CD8-positive, alpha-beta memory T cell (primary cell): ENCODE data around the gene SPTBN2. TPM values are rescaled to one million over a fixed set of nuclear protein-coding genes. Genes with fewer than 3 reads are reported as not detected.
A peak's percentile ranks its signal among the peaks of the same experiment; 100 is the strongest.

Experiments used
- CTCF ChIA-PET: fragments of 350-600 bp; sonication (Branson Sonifier 250); formaldehyde crosslinking; loops from one replicate; lab custom pipeline; 2021; ENCODE audit warnings: antibody characterized with exemption; lab: Charles Lee
- POLR2A ChIA-PET: fragments of 350-600 bp; sonication (Branson Sonifier 250); formaldehyde crosslinking; loops from one replicate; lab custom pipeline; 2021; ENCODE audit warnings: antibody characterized with exemption; lab: Charles Lee
- DNase-seq, 5 donors: peaks; one replicate each; pipeline versions ENCODE4 v3.0.0 to v3.0.0-alpha.2; 2020 to 2022; ENCODE audit warnings: mixed read lengths in 1 of 5
- H3K27ac ChIP-seq: one replicate; pipeline ENCODE4 v1.7.0; 2013; ENCODE audit warnings: low read depth, mild to moderate bottlenecking, low read length, moderate library complexity
- H3K27me3 ChIP-seq: 2 replicates; pipeline ENCODE4 v1.7.0; 2013; ENCODE audit warnings: low read length, mild to moderate bottlenecking; ENCODE audit not compliant: insufficient read depth, poor library complexity, severe bottlenecking
- H3K36me3 ChIP-seq: 2 replicates; pipeline ENCODE4 v1.7.0; 2013; ENCODE audit warnings: mild to moderate bottlenecking, low read length, moderate library complexity; ENCODE audit not compliant: insufficient read depth
- H3K4me1 ChIP-seq: 2 replicates; pipeline ENCODE4 v1.7.0; 2013; ENCODE audit warnings: mild to moderate bottlenecking, low read length, moderate library complexity; ENCODE audit not compliant: insufficient read depth
- H3K4me3 ChIP-seq: 2 replicates; pipeline ENCODE4 v1.7.0; 2013; ENCODE audit warnings: mild to moderate bottlenecking, low read length
- H3K9me3 ChIP-seq: 2 replicates; pipeline ENCODE4 v1.7.0; 2013; ENCODE audit warnings: mild to moderate bottlenecking, low read length
- H3K27ac Mint-ChIP-seq, 8 donors: one replicate each; pipeline ENCODE4 v1.8.0; 2020 to 2021; ENCODE audit warnings: mixed read lengths in 8 of 8, mild to moderate bottlenecking in 6 of 8, inconsistent platforms in 3 of 8, moderate library complexity in 3 of 8
- H3K27me3 Mint-ChIP-seq, 2 donors: one replicate each; pipeline ENCODE4 v1.8.0; 2020 to 2021; ENCODE audit warnings: mixed read lengths in 2 of 2, mild to moderate bottlenecking in 1 of 2, moderate library complexity in 1 of 2
- H3K36me3 Mint-ChIP-seq, 3 donors: one replicate each; pipeline ENCODE4 v1.8.0; 2020 to 2021; ENCODE audit warnings: mixed read lengths in 3 of 3, inconsistent platforms in 1 of 3, mild to moderate bottlenecking in 1 of 3
- H3K4me1 Mint-ChIP-seq, 3 donors: one replicate each; pipeline ENCODE4 v1.8.0; 2020 to 2021; ENCODE audit warnings: mixed read lengths in 3 of 3, inconsistent platforms in 1 of 3, mild to moderate bottlenecking in 1 of 3
- H3K4me3 Mint-ChIP-seq, 7 donors: one replicate each; pipeline ENCODE4 v1.8.0; 2020 to 2021; ENCODE audit warnings: mixed read lengths in 7 of 7, mild to moderate bottlenecking in 6 of 7, moderate library complexity in 4 of 7, inconsistent platforms in 2 of 7
- H3K9me3 Mint-ChIP-seq, 5 donors: one replicate each; pipeline ENCODE4 v1.8.0; 2020 to 2022; ENCODE audit warnings: mixed read lengths in 5 of 5, mild to moderate bottlenecking in 3 of 5, moderate library complexity in 2 of 5, inconsistent platforms in 1 of 5
- polyA plus RNA-seq: library from polyadenylated mRNA; unstranded; fragments of 300-500 nt; fragmentation: Illumina TruSeq; gene quantifications from one replicate; pipeline ENCODE4 v1.2.3, GENCODE V29; 2021
- total RNA-seq, 2 experiments: library from RNA; stranded (reverse); gene quantifications; one replicate each; pipeline ENCODE4 v1.2.3, GENCODE V29; 2021

The SPTBN2 gene
- total and polyA plus RNA-seq, 3 experiments from 2014 or later: 0.81 to 0.84 TPM; not detected in 1

DNA sequence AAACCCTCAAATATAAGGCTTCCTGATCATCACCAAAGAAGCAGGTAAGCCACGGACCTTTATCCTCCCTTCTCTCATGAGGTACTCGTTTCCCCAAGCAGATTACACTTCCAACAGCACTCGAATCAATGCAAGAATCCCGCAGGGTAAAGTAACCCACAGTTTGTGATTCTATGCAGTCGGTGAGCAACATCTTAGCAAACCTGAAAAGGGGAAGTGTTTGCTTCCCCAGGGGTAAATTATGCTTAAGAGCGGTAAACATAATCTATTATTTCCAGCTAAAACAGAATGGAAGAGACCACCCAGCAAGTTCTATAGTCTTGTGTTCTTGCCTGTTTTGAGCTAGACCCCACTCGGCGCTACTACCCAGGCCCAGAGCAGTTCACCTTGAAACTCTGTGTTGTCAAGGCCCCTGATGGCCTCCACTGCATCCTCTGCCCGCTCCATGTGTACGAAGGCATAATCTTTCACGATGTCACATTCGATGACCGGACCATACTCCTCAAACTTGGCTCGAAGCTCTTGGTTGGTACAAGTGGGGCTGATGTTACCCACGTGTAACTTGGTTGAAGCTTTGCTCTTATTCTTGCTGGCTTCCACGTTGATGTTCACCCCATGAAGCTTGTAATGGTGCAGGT, 52.6 kb downstream of the SPTBN2 start:
- Mint-ChIP-seq H3K4me1 (peaks cover 37 to 51% (median 43%) of the 10 kb centered on the region in 3 donors), H3K9me3 (no peaks in the 10 kb centered on the region), H3K27me3 (no peaks in the 10 kb centered on the region), H3K27ac (peak overlapping the region; percentile 31 to 100 (median 99)), H3K36me3 (peaks cover 0 to 18% (median 3%) of the 10 kb centered on the region in 3 donors), H3K4me3 (peak overlapping the region; percentile 90 to 99 (median 95))
- Histone ChIP-seq H3K4me1 (peaks cover 43% of the 10 kb centered on the region), H3K4me3 (peak overlapping the region; percentile 99), H3K9me3 (no peaks in the 10 kb centered on the region), H3K36me3 (no peaks in the 10 kb centered on the region), H3K27me3 (no peaks in the 10 kb centered on the region), H3K27ac (no peak overlapping the region)
- peak in 1 of 5 donors; percentile 26 for DNase-seq
- CTCF ChIA-PET: interaction anchor here (0.6 to 6.5 kb wide), 13 partner anchors 8 to 273 kb away, joined by 3 to 135 read pairs (median 11); partner anchors contain the start of genes CCDC87, CCS, MRPL11 and PELI3
- POLR2A ChIA-PET: interaction anchor here (0.6 to 2.6 kb wide), 8 partner anchors 8 to 916 kb away, joined by 3 to 41 read pairs (median 6); partner anchors contain the start of genes RBM14 and RBM4

DNA sequence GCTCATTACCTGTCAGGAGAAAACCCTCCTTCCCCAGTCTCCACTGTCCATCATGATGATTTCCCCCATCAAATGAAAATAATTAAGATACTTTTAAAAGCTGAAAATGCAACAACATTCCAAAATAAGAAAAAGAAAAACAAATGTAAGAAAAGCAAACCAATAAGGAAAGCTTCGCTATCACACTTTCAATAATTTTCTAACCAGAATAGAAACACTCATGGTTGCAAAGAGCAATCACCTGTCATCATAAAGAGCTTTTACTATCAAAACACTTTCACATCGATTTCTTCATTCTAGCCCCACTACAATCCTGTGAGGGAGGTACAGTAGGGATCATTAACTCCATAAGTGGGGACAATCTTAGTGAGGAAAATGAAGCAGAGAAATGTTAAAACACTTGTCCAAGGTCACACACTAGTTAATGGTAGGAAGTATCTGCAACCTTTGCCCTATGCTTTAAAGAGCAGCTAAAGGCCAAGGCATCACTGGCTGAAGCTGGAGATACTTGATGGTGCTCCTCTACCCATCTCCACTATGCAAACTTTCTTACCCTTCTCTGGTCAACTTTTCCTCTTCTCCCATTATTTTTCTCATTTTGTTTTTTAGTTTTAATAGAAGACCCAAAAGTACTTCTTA, 53.9 kb downstream of the SPTBN2 start:
- Mint-ChIP-seq H3K36me3 (peaks cover 0 to 25% (median 3%) of the 10 kb centered on the region in 3 donors), H3K27me3 (no peaks in the 10 kb centered on the region), H3K4me3 (peak overlapping the region in 5 of 7 donors; percentile 3 to 25 (median 16)), H3K9me3 (no peaks in the 10 kb centered on the region), H3K4me1 (peaks cover 44 to 61% (median 48%) of the 10 kb centered on the region in 3 donors), H3K27ac (peak overlapping the region; percentile 3 to 98 (median 53))
- Histone ChIP-seq H3K27ac (no peak overlapping the region), H3K4me1 (peaks cover 43% of the 10 kb centered on the region), H3K36me3 (no peaks in the 10 kb centered on the region), H3K27me3 (no peaks in the 10 kb centered on the region), H3K9me3 (no peaks in the 10 kb centered on the region), H3K4me3 (no peak overlapping the region)
- no peak for DNase-seq
- CTCF ChIA-PET: interaction anchor here (0.5 to 1.0 kb wide), 2 partner anchors 97 to 352 kb away, joined by 3 read pairs; no protein-coding TSS in a partner anchor
- POLR2A ChIA-PET: interaction anchor here (1.4 kb wide), 1 partner anchor 37 kb away, joined by 5 read pairs; the partner anchor contains the start of gene RBM4

DNA sequence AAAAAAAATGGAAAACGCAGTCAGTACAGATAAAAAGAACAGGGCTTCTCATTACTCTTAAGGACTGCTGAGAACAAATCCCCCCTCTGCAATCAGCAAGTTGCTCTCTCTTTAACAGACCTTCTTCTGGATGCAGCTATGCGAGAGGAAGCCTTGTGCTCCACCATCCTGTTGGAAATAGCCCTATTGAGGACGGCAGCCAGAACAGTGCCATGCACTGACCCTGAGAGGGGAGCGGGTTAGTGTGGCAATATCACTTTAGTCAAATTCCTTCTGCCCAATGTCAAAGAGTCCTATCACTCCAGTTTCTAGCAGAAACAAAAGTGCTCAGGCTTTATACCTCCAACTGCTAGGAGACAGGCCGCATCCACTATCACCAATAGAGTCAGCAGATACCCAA, 58.2 kb downstream of the SPTBN2 start:
- ChIA-PET POLR2A (no interaction called here), CTCF (no interaction called here)
- H3K27me3 Mint-ChIP-seq: no peaks in the 10 kb centered on the region
- Histone ChIP-seq H3K4me3 (no peak overlapping the region), H3K27ac (no peak overlapping the region), H3K4me1 (peaks cover 18% of the 10 kb centered on the region), H3K9me3 (no peaks in the 10 kb centered on the region), H3K36me3 (peaks cover 21% of the 10 kb centered on the region), H3K27me3 (no peaks in the 10 kb centered on the region)
- no peak overlapping the region for H3K4me3 Mint-ChIP-seq
- peaks cover 0 to 48% (median 3%) of the 10 kb centered on the region in 3 donors for H3K36me3 Mint-ChIP-seq
- peak overlapping the region in 6 of 8 donors; percentile 11 to 92 (median 52) for H3K27ac Mint-ChIP-seq
- no peaks in the 10 kb centered on the region for H3K9me3 Mint-ChIP-seq
- peaks cover 39 to 69% (median 46%) of the 10 kb centered on the region in 3 donors for H3K4me1 Mint-ChIP-seq
- DNase-seq: no peak

DNA sequence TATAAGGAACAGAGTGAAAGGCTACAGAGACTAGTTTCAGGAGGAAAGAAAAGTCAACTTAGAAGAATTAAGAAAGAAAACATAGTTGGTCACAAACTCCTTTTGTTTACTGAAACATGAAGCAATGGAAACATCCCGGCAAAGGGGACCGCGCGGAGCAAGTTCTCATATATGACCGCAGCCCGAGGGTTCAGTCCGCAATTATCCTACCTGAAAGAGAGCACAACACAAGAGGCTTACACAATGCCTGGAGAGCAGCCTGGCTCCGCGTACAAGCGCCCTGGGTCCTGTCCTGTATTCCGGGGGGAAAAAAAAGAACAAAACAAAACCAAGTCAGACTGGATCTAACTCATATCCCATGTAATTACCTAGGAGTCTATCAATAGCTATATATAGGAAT, 63.6 kb downstream of the SPTBN2 start:
- no peaks in the 10 kb centered on the region for H3K9me3 Mint-ChIP-seq

DNA sequence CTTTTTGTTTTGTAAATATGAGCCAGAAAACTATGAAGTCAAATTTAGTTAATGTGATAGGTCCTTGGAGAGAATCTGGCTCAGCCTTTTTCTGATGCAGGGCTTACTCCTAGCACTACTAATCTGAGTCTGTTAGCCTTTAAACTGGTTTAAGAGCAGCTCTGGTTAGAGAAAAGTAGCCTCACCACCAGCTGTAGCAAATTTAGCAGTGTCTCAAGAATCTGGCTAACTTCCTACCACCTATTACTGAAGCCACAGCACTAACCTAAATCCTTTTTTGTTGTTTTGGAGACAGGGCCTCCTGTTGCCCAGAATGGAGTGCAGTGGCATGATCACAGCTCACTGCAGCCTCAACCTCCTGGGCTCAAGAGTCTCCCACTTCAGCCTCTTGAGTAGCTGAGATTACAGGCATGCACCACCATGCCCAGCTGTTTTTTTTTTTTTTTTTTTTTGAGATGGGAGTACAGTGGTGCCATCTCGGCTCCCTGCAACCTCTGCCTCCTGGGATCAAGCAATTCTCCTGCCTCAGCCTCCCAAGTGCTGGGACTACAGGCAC, 65.2 kb downstream of the SPTBN2 start:
- Histone ChIP-seq H3K27ac (no peak overlapping the region), H3K4me3 (no peak overlapping the region), H3K9me3 (no peaks in the 10 kb centered on the region), H3K36me3 (peaks cover 45% of the 10 kb centered on the region), H3K4me1 (no peaks in the 10 kb centered on the region), H3K27me3 (no peaks in the 10 kb centered on the region)
- CTCF ChIA-PET: interaction anchor here (1.4 to 1.8 kb wide), 3 partner anchors 14 to 44 kb away, joined by 3 to 7 read pairs (median 4); partner anchors contain the start of gene RBM4B
- DNase-seq: no peak
- peak overlapping the region in 2 of 8 donors; percentile 17 to 64 for H3K27ac Mint-ChIP-seq
- no peak overlapping the region for H3K4me3 Mint-ChIP-seq
- peaks cover 0 to 2% of the 10 kb centered on the region in 2 donors for H3K27me3 Mint-ChIP-seq
- no peaks in the 10 kb centered on the region for H3K9me3 Mint-ChIP-seq
- POLR2A ChIA-PET: interaction anchor here (0.6 kb wide), 1 partner anchor 8 kb away, joined by 4 read pairs; no protein-coding TSS in a partner anchor
- H3K4me1 Mint-ChIP-seq: peaks cover 20 to 59% (median 42%) of the 10 kb centered on the region in 3 donors
- peaks cover 0 to 75% (median 7%) of the 10 kb centered on the region in 3 donors for H3K36me3 Mint-ChIP-seq

More for the DNA sequence above, 63.6 kb downstream of the SPTBN2 start:
- H3K36me3 Mint-ChIP-seq: peaks cover 0 to 77% (median 11%) of the 10 kb centered on the region in 3 donors
- Histone ChIP-seq H3K4me3 (no peak overlapping the region), H3K4me1 (no peaks in the 10 kb centered on the region), H3K36me3 (peaks cover 36% of the 10 kb centered on the region), H3K27me3 (no peaks in the 10 kb centered on the region), H3K27ac (no peak overlapping the region), H3K9me3 (no peaks in the 10 kb centered on the region)
- CTCF ChIA-PET: interaction anchor here (0.7 to 1.8 kb wide), 4 partner anchors 12 to 27 kb away, joined by 3 to 7 read pairs (median 3); partner anchors contain the start of genes RBM4 and RBM4B
- no peaks in the 10 kb centered on the region for H3K27me3 Mint-ChIP-seq
- POLR2A ChIA-PET: no interaction called here
- H3K4me3 Mint-ChIP-seq: no peak overlapping the region
- DNase-seq: no peak
- peak overlapping the region in 4 of 8 donors; percentile 26 to 59 (median 42) for H3K27ac Mint-ChIP-seq
- peaks cover 25 to 63% (median 38%) of the 10 kb centered on the region in 3 donors for H3K4me1 Mint-ChIP-seq

DNA sequence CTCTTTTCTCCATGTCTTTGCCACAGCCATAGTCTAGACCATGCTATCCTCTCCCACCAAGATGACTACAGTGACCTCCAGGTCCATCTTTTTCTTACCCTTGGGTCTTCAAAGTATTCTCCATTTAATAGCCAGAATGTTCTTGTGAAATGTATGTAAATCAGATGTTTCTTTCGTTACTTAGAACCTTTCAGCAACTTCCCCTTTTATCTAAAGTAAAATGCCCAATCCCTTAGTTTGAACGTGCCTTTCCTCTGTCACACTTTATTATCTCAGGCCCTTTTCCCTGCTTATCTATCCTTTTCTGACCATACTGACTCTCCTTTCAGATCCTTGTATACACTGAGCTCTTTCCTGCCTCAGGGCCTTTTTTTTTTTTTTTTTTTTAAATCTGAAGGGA, 69.3 kb downstream of the SPTBN2 start:
- no peaks in the 10 kb centered on the region for H3K9me3 ChIP-seq
- Mint-ChIP-seq H3K4me3 (no peak overlapping the region), H3K9me3 (no peaks in the 10 kb centered on the region), H3K27ac (peak overlapping the region in 5 of 8 donors; percentile 1 to 43 (median 4)), H3K27me3 (peaks cover 0 to 2% of the 10 kb centered on the region in 2 donors), H3K4me1 (peaks cover 15 to 32% (median 25%) of the 10 kb centered on the region in 3 donors), H3K36me3 (peaks cover 0 to 59% (median 6%) of the 10 kb centered on the region in 3 donors)
- DNase-seq: no peak
- H3K4me3 ChIP-seq: no peak overlapping the region
- no peaks in the 10 kb centered on the region for H3K4me1 ChIP-seq
- ChIA-PET CTCF (interaction anchor here (0.7 to 3.1 kb wide), 3 partner anchors 17 to 111 kb away, joined by 3 to 15 read pairs (median 4); partner anchors contain the start of gene RBM4B), POLR2A (interaction anchor here (0.6 to 1.1 kb wide), 5 partner anchors 22 to 800 kb away, joined by 3 to 6 read pairs (median 3); partner anchors contain the start of genes RBM4 and YIF1A)
- no peaks in the 10 kb centered on the region for H3K27me3 ChIP-seq
- peaks cover 19% of the 10 kb centered on the region for H3K36me3 ChIP-seq
- no peak overlapping the region for H3K27ac ChIP-seq

DNA sequence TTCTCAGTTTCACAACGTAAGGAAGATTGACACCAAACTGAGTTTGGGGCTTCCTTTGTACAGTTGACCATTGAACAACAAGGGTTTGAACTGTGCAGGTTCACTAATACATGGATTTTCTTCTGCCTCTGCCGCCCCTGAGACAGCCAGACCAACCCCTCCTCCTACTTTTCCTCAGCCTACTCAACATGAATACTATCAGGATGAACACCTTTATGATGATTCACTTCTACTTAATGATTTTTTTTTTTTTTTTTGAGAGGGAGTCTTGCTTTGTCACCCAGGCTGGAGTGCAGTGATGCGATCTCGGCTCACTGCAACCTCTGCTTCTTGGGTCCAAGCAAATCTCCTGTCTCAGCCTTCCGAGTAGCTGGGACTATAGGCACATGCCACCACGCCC, 75.9 kb downstream of the SPTBN2 start:
- Mint-ChIP-seq H3K4me3 (peak overlapping the region in 1 of 7 donors; percentile 77), H3K27me3 (no peaks in the 10 kb centered on the region), H3K4me1 (peaks cover 29 to 48% (median 36%) of the 10 kb centered on the region in 3 donors), H3K36me3 (peaks cover 0 to 61% (median 18%) of the 10 kb centered on the region in 3 donors), H3K9me3 (no peaks in the 10 kb centered on the region), H3K27ac (peak overlapping the region in 2 of 8 donors; percentile 42 to 46)
- H3K36me3 ChIP-seq: peaks cover 13% of the 10 kb centered on the region
- ChIA-PET CTCF (interaction anchor here (1.2 kb wide), 1 partner anchor 12 kb away, joined by 3 read pairs; no protein-coding TSS in a partner anchor), POLR2A (interaction anchor here (0.7 to 3.6 kb wide), 2 partner anchors 13 to 16 kb away, joined by 6 to 30 read pairs; partner anchors contain the start of gene RBM4)
- H3K9me3 ChIP-seq: no peaks in the 10 kb centered on the region
- no peak for DNase-seq
- no peak overlapping the region for H3K27ac ChIP-seq
- H3K27me3 ChIP-seq: no peaks in the 10 kb centered on the region
- H3K4me1 ChIP-seq: peaks cover 9% of the 10 kb centered on the region
- no peak overlapping the region for H3K4me3 ChIP-seq
